Measurements from ENCODE around the gene PHLDB2. TPM values are rescaled to one million over a fixed set of nuclear protein-coding genes. Genes with fewer than 3 reads are reported as not detected.

PHLDB2 gene
- total and polyA plus RNA-seq, 2 of the 4 experiments (the other 2 are of a cell fraction): 10.6 to 28.7 TPM

- Histone ChIP-seq H3K79me1 (ENCODE audit: low read depth in 1 of 2, low read length in 2 of 2) (no peaks in the 10 kb centered on the region), H3K18ac (ENCODE audit: low read depth, low read length) (no peak overlapping the region; the same call in 1 of the 2 replicates), H2AFZ (replicated peaks; ENCODE audit: low read length, poor library complexity) (no peak overlapping the region), H3K56ac (ENCODE audit: extremely low read depth, insufficient read depth, low read length) (no peak overlapping the region), H3K4me3 (ENCODE audit: insufficient read depth, low read depth, low read length) (no peak overlapping the region), H2BK15ac (ENCODE audit: low read depth, low read length) (peak overlapping the region; percentile 68; the same call in 1 of the 3 replicates), H3K14ac (replicated peaks; ENCODE audit: low read depth, low read length) (peak overlapping the region; percentile 50; the same call in 1 of the 2 replicates), H2BK120ac (ENCODE audit: low read depth, low read length) (no peak overlapping the region), H3K36me3 (ENCODE audit: control insufficient read depth, insufficient read depth, low read length) (no peaks in the 10 kb centered on the region), H2AK9ac (replicated peaks; ENCODE audit: low read depth, low read length, poor library complexity) (no peak overlapping the region), H4K20me1 (ENCODE audit: insufficient read depth, low read length) (no peaks in the 10 kb centered on the region), H2AK5ac (ENCODE audit: low read depth, low read length) (no peak overlapping the region), H3K4ac (ENCODE audit: low read depth, low read length) (no peak overlapping the region), H3K9me1 (ENCODE audit: insufficient read depth, low read length) (peaks cover 2% of the 10 kb centered on the region; the same call in 1 of the 2 replicates), H4K91ac (ENCODE audit: insufficient read depth, low read depth, low read length) (no peak overlapping the region), H3K27me3 (ENCODE audit: control insufficient read depth, insufficient read depth, low read length) (no peaks in the 10 kb centered on the region), H4K5ac (ENCODE audit: low read depth, low read length) (no peak overlapping the region), H3K9me3 (ENCODE audit: control insufficient read depth, insufficient read depth, low read length) (no peaks in the 10 kb centered on the region), H3K4me2 (ENCODE audit: low read depth, low read length) (no peak overlapping the region), H3K4me1 (ENCODE audit: control insufficient read depth, insufficient read depth, low read length) (peaks cover 1% of the 10 kb centered on the region; the same call in 1 of the 2 replicates), H3K27ac (ENCODE audit: insufficient read depth, low read length) (no peak overlapping the region), H2BK20ac (ENCODE audit: low read depth, low read length) (peak overlapping the region; percentile 33; the same call in 1 of the 2 replicates), H3K23ac (ENCODE audit: low read depth, low read length) (no peak overlapping the region), H2BK5ac (ENCODE audit: low read depth, low read length, poor library complexity, severe bottlenecking) (no peak overlapping the region), H4K8ac (ENCODE audit: low read depth in 2 of 2, low read length in 2 of 2) (no peak overlapping the region; a peak in 1 of 4 replicates), H3K9ac (ENCODE audit: low read depth, low read length) (no peak overlapping the region)
- ATAC-seq (ENCODE audit: low read depth): no peak
- TF ChIP-seq MAFK (IDR thresholded peaks at IDR 0.05; ENCODE audit: low read depth, low read length) (no peak), USF2 (IDR thresholded peaks at IDR 0.05; ENCODE audit: low read depth, low read length) (no peak), RFX5 (IDR thresholded peaks at IDR 0.05; ENCODE audit: low read depth, low read length) (no peak), RCOR1 (IDR thresholded peaks at IDR 0.05; ENCODE audit: insufficient replicate concordance, low read length) (no peak), CHD1 (IDR thresholded peaks at IDR 0.05; ENCODE audit: low read depth, low read length) (no peak), POLR2A (IDR thresholded peaks at IDR 0.05; ENCODE audit: low read depth, low read length) (no peak), BHLHE40 (IDR thresholded peaks at IDR 0.05; ENCODE audit: low read depth, low read length) (no peak), MXI1 (IDR thresholded peaks at IDR 0.05; ENCODE audit: borderline replicate concordance, low read depth, low read length) (no peak), NFE2L2 (IDR thresholded peaks at IDR 0.05; ENCODE audit: low read depth, low read length) (no peak), CEBPB (IDR thresholded peaks at IDR 0.05; ENCODE audit: low read depth, low read length) (no peak), SMC3 (IDR thresholded peaks at IDR 0.05; ENCODE audit: low read depth, low read length) (no peak)
- TF ChIP-seq, protein P1, sequence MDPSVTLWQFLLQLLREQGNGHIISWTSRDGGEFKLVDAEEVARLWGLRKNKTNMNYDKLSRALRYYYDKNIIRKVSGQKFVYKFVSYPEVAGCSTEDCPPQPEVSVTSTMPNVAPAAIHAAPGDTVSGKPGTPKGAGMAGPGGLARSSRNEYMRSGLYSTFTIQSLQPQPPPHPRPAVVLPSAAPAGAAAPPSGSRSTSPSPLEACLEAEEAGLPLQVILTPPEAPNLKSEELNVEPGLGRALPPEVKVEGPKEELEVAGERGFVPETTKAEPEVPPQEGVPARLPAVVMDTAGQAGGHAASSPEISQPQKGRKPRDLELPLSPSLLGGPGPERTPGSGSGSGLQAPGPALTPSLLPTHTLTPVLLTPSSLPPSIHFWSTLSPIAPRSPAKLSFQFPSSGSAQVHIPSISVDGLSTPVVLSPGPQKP (IDR thresholded peaks at IDR 0.05; ENCODE audit: borderline replicate concordance, low read depth, low read length): no peak
- in situ Hi-C loops (cut with MboI; ENCODE audit: low sequenced_read_pairs) (loop anchor here (25.0 kb wide), 1 partner anchor 374 kb away; the partner anchor contains the start of gene ZBED2), intact Hi-C loops (cut with micrococcal nuclease) (loop anchor here (10.0 kb wide), 1 partner anchor 387 kb away; no protein-coding TSS in a partner anchor), dilution Hi-C loops (cut with HindIII; ENCODE audit: low sequenced_read_pairs, unreplicated experiment) (loop anchor here (25.0 kb wide), 1 partner anchor 249 kb away; no protein-coding TSS in a partner anchor)
- no TSS peak for BruUV-seq (replicated peaks)
- ChIA-PET POLR2A (ENCODE audit: unreplicated experiment) (no interaction called here), CTCF (interaction anchor here (0.6 kb wide), 1 partner anchor 29 kb away, joined by 3 read pairs; no protein-coding TSS in a partner anchor)
- 65% methylated on average over 2 of the region's 3 CpGs; no CpG with 5 or more reads in 1 of the 2 experiments for WGBS, 2 experiments (ENCODE audit: extremely low coverage in 2 of 2, insufficient read length in 1 of 2)
- DNase-seq: no peak
Observed at GRCh38 chr3:111961461-111962164, 102.5 kb downstream of the PHLDB2 start.

All from IMR-90 (cell line).